Stimulated activated naive B cell treated with anti-CD40 and anti-IgM and Interleukin-4, amounts not matched to agents 10 μg/mL and 1 μg/mL and 100 μg/mL, for 72 hours (primary cell): Measurements from ENCODE around the gene PARP12.

ENCODE experiments used
- ATAC-seq, 2 donors: fragments of 150-1000 bp; cut with Tn5 transposase; replicated peaks; 2 replicates each; pipeline ENCODE4 v1.10.0; 2021; ENCODE audit warnings: moderate library complexity in 1 of 2
- DNase-seq: peaks from one replicate; pipeline ENCODE4 v3.0.0; 2021
- H3K27ac Mint-ChIP-seq: one replicate; pipeline ENCODE4 v1.8.0; 2022; ENCODE audit warnings: mild to moderate bottlenecking, mixed read lengths
- H3K27me3 Mint-ChIP-seq, 2 donors: one replicate each; pipeline ENCODE4 v1.8.0; 2022; ENCODE audit warnings: mixed read lengths in 2 of 2
- H3K36me3 Mint-ChIP-seq, 2 donors: one replicate each; pipeline ENCODE4 v1.8.0; 2022; ENCODE audit warnings: mixed read lengths in 2 of 2, mild to moderate bottlenecking in 1 of 2
- H3K4me1 Mint-ChIP-seq, 2 donors: one replicate each; pipeline ENCODE4 v1.8.0; 2022; ENCODE audit warnings: mixed read lengths in 2 of 2, mild to moderate bottlenecking in 1 of 2
- H3K4me3 Mint-ChIP-seq, 2 donors: one replicate each; pipeline ENCODE4 v1.8.0; 2022; ENCODE audit warnings: mild to moderate bottlenecking in 2 of 2, mixed read lengths in 2 of 2, moderate library complexity in 1 of 2
- H3K9me3 Mint-ChIP-seq, 2 donors: one replicate each; pipeline ENCODE4 v1.8.0; 2022; ENCODE audit warnings: mixed read lengths in 2 of 2, mild to moderate bottlenecking in 1 of 2

PARP12 gene

DNA sequence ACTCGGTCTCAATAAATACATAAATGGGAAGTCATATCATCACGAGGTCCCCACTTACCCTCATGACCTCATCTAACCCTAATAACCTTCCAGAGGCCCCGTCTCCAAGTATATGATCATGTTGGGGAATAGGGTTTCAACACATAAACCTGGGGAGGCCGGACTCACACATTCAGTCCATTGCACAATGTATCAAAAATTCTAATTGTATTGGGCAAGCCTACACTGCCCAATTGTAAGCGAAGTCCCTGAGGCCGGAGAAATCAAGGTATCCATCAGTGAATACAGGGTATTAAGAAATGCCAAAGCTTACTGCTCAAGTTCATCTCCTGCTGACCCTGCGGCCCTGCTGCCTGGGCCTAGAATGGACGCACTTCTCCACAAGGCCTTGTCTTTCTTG, 69.6 kb downstream of the PARP12 start:
- no peak for ATAC-seq
- Mint-ChIP-seq H3K4me3 (no peak overlapping the region), H3K27ac (no peak overlapping the region), H3K36me3 (no peaks in the 10 kb centered on the region), H3K27me3 (peaks cover 0 to 6% of the 10 kb centered on the region in 2 donors), H3K4me1 (peaks cover 9 to 17% of the 10 kb centered on the region in 2 donors), H3K9me3 (no peaks in the 10 kb centered on the region)
- DNase-seq, result no peak

DNA sequence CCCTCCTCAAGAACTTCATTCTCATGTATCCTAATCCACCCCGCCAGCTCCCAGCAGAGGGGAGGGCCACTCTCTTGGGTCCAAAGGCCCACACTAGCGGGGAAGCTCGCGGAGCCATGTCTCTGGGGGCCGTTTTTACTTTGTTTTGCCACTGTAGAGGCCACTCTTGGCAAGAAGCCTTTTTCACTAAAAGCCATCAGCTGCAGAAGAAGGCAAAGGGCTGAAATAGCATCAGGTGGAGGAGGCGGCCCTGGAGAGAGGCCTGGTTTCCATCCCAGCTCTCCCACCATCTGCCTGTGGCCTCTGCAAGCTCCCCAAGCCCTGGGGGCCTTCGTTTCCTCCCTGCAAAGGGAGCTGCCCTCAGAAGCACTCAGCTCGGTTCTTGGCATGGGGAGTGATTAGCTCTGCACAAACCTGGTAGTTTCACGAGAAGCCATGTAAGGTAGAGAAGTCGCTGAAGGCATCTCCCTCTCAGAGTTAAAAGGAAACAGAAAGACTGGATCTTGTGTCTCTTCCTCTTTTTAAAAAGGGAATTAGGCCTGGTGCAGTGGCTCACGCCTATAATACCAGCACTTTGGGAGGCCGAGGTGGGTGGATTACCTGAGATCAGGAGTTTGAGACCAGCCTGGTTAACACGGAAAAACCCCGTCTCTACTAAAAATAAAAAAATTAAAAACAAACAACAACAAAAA, 70.3 kb downstream of the PARP12 start:
- H3K4me1 Mint-ChIP-seq, result peaks cover 9 to 17% of the 10 kb centered on the region in 2 donors
- H3K27ac Mint-ChIP-seq, result no peak overlapping the region
- peaks cover 0 to 6% of the 10 kb centered on the region in 2 donors for H3K27me3 Mint-ChIP-seq
- no peak overlapping the region for H3K4me3 Mint-ChIP-seq
- ATAC-seq, result no peak
- H3K9me3 Mint-ChIP-seq, result no peaks in the 10 kb centered on the region
- H3K36me3 Mint-ChIP-seq, result no peaks in the 10 kb centered on the region
- no peak for DNase-seq

- Mint-ChIP-seq H3K27ac (no peak overlapping the region), H3K9me3 (no peaks in the 10 kb centered on the region), H3K4me1 (peaks cover 9 to 17% of the 10 kb centered on the region in 2 donors), H3K27me3 (peaks cover 0 to 6% of the 10 kb centered on the region in 2 donors), H3K4me3 (no peak overlapping the region), H3K36me3 (no peaks in the 10 kb centered on the region)
- no peak for DNase-seq
- no peak for ATAC-seq
Measured at GRCh38 chr7:139991911-139992310, 70.8 kb downstream of the PARP12 start.

DNA sequence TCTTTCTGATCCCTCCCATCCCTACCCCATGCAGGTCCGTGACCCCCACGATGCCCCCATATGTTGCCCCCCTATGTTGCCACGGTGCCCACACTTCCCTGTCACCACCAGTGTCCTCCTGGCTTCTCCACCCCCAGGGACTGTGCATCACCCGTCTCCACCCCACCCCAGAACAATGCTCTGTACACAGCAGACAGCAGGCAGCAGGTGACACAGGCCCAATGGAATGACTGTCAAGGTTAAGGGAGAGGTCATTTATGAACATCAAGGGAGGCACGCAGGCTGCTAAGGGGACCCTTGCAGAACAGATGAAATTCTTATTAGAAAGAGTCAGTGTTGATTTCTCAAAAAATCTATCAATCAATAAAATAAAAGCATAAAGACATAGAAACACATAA, 71.5 kb downstream of the PARP12 start:
- H3K27ac Mint-ChIP-seq, result no peak overlapping the region
- no peak overlapping the region for H3K4me3 Mint-ChIP-seq
- no peaks in the 10 kb centered on the region for H3K36me3 Mint-ChIP-seq
- ATAC-seq, result no peak
- no peaks in the 10 kb centered on the region for H3K9me3 Mint-ChIP-seq
- DNase-seq, result no peak
- H3K4me1 Mint-ChIP-seq, result peaks cover 9 to 17% of the 10 kb centered on the region in 2 donors
- H3K27me3 Mint-ChIP-seq, result peaks cover 0 to 6% of the 10 kb centered on the region in 2 donors

DNA sequence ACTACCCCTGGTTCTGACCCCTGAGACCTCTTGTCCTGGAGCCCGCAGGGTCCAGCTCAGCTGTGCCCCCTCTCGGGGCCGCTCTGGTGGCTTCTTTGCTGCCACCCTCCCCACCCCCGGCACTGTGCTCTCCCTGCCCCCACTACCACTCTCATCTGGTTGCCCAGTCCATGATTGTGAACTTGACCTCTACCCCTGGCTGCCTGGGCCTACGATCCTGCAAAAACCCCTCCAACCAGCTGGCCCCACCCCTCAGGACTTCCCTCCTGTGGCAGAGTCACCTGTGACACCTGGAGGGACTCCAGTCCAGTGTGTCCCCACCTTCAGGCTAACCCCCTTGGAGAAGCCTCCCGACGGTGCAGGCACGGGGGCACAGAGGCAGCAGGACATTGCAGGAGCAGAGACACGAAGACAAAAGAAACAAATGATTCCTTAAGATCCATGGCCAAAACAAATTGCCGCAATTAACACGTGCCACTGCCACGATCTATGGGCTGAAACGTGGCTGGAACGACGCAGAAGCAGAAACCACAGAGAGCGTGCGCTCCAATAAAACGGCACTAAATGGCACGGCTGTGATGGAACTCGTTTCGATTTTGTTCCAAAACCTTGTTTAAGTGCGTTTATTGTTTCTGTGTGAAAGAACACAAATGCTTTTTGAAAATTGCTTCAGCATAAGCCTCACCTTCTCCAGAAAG, 72.0 kb downstream of the PARP12 start:
- Mint-ChIP-seq H3K4me1 (peaks cover 9 to 17% of the 10 kb centered on the region in 2 donors), H3K27ac (no peak overlapping the region)

GRCh38 chr7:139990142-139990535, 72.6 kb downstream of the PARP12 start:
- H3K27ac Mint-ChIP-seq, result peak overlapping the region; percentile 88
- no peak for ATAC-seq
- no peaks in the 10 kb centered on the region for H3K36me3 Mint-ChIP-seq
- no peaks in the 10 kb centered on the region for H3K27me3 Mint-ChIP-seq
- H3K4me1 Mint-ChIP-seq, result peaks cover 9 to 17% of the 10 kb centered on the region in 2 donors
- no peak overlapping the region for H3K4me3 Mint-ChIP-seq
- no peak for DNase-seq
- no peaks in the 10 kb centered on the region for H3K9me3 Mint-ChIP-seq

More for the DNA sequence above, 72.0 kb downstream of the PARP12 start:
- peaks cover 0 to 2% of the 10 kb centered on the region in 2 donors for H3K27me3 Mint-ChIP-seq
- ATAC-seq (no peak), DNase-seq (no peak)
- H3K9me3 Mint-ChIP-seq, result no peaks in the 10 kb centered on the region
- no peaks in the 10 kb centered on the region for H3K36me3 Mint-ChIP-seq
- no peak overlapping the region for H3K4me3 Mint-ChIP-seq

DNA sequence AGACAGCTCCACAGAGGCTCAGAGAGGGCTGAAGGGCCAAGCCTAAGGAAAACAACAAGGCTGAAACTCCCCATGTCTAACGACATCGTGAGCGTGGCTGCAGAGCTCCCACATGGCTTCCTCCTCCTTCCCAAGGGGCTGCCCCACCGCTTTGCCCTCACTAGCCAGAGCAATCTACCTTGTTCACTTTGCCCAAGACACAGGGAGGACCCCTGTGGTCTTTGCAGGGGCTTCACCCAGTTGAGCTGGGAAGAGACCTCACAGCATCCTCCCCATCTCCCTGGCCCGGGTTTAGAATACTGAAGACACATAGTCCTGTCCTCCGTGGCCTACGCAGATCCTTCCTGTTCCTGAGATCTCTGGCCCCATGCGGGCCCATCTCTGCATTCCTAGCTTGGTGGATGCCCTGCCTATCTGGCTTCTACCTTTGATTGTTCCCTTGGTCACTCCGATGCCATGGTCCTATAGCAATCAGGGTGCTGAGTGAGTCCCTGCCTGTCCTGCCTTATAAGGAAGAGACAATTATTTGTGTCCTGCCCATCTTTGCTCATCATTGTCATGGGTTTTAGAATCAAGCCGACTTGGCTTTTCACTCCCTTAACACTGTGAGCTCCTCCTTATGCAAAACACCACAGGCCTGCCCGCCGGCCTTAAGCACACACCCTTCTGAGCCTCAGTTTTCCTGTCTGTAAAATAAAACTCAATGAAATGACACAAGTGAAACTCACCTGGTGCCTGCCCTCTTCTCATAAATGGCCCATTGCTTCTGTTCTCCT, 73.2 kb downstream of the PARP12 start:
- DNase-seq, result no peak

DNA sequence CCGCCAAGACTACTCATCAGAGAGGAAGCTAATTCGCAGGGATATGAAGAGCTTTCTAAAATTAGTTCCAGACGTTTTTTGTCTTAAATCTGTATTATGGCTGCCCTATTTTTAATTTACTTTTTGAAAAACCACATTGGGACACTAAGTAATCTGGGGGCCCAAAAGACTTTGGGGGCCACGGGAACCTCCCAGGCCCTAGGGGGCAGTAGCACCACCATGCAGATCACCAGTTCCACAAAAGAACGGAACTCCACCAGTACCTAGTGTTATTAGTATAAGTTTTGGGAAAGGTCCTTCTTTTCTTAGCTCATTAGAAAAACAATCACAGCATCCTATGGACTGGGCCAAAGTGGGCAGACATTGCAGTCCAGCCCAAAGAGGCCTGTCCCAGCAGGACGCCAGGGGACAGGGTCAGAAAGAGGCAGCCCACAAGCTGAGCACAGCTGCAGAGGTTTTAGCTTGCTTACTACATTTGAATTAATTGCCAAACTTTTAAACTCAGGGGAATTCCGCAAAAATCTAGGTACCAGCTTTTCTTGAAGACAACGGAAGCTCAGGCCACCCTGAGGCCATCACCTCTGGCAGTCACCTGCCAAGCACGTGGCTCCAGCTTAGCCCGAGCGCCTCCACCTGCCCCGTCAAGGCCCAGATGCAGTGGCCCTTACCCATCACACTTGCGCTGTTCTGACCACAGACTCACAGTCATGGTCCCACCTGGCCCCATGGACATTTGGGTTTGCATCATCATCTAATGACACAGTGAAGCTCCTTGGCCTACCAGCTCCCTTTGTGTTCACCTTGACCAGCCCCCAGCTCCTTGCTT, 74.8 kb downstream of the PARP12 start:
- no peak overlapping the region for H3K4me3 Mint-ChIP-seq
- H3K9me3 Mint-ChIP-seq, result no peaks in the 10 kb centered on the region
- no peak overlapping the region for H3K27ac Mint-ChIP-seq
- no peaks in the 10 kb centered on the region for H3K36me3 Mint-ChIP-seq
- no peaks in the 10 kb centered on the region for H3K27me3 Mint-ChIP-seq
- ATAC-seq (no peak), DNase-seq (no peak)
- peaks cover 9 to 17% of the 10 kb centered on the region in 2 donors for H3K4me1 Mint-ChIP-seq

More for the DNA sequence above, 73.2 kb downstream of the PARP12 start:
- ATAC-seq, result peak in 1 of 2 donors; percentile 10
- Mint-ChIP-seq H3K4me1 (peaks cover 9 to 17% of the 10 kb centered on the region in 2 donors), H3K27me3 (no peaks in the 10 kb centered on the region), H3K9me3 (no peaks in the 10 kb centered on the region), H3K4me3 (no peak overlapping the region), H3K36me3 (no peaks in the 10 kb centered on the region), H3K27ac (peak overlapping the region; percentile 88)

GRCh38 chr7:139985811-139986210, 76.9 kb downstream of the PARP12 start:
- ATAC-seq (no peak), DNase-seq (no peak)
- Mint-ChIP-seq H3K27me3 (no peaks in the 10 kb centered on the region), H3K9me3 (no peaks in the 10 kb centered on the region), H3K4me3 (no peak overlapping the region), H3K36me3 (no peaks in the 10 kb centered on the region), H3K4me1 (peaks cover 9 to 17% of the 10 kb centered on the region in 2 donors), H3K27ac (no peak overlapping the region)

DNA sequence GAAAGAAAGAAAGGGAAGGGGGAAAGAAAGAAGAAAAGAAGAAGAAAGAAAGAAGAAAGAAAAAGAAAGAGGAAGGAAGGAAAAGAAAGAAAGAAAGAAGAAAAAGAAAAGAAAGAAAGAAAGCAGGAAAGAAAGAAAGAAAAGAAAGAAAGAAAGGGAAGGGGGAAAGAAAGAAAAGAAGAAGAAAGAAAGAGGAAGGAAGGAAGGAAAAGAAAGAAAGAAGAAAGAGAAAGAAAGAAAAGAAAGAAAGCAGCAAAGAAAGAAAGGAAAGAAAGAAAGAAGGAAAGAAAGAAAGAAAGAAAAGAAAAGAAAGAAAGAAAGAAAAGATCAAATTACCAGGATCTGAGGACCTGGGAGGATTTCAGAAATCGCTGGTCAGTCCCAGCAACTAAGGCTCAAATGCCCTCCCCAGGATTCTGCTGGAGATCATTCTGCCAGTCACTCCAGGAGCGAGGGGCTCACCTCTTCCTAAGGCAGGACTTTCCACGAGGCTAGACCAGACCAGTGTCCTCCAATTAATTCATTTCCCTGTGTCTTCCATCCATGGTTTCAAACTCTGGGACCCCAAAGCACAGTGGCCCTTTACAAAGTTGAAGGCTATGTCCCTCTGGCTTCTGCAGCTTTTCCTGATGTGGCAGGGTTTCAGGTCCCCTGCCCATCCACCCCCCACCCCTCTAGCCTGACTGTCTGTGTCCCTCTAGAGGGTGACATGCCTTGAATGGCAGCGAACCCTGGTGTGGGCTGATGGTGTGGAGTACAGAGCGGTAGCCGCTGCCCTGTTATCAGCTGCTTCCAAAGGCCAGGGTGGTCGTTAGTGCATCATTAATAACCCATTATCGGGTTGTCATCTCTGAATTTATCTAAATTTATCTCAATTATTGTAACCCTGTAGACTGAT, 77.9 kb downstream of the PARP12 start:
- no peaks in the 10 kb centered on the region for H3K36me3 Mint-ChIP-seq
- no peak overlapping the region for H3K27ac Mint-ChIP-seq
- DNase-seq (no peak), ATAC-seq (no peak)
- H3K4me3 Mint-ChIP-seq, result no peak overlapping the region
- no peaks in the 10 kb centered on the region for H3K9me3 Mint-ChIP-seq
- H3K4me1 Mint-ChIP-seq, result peaks cover 9 to 13% of the 10 kb centered on the region in 2 donors
- H3K27me3 Mint-ChIP-seq, result no peaks in the 10 kb centered on the region

DNA sequence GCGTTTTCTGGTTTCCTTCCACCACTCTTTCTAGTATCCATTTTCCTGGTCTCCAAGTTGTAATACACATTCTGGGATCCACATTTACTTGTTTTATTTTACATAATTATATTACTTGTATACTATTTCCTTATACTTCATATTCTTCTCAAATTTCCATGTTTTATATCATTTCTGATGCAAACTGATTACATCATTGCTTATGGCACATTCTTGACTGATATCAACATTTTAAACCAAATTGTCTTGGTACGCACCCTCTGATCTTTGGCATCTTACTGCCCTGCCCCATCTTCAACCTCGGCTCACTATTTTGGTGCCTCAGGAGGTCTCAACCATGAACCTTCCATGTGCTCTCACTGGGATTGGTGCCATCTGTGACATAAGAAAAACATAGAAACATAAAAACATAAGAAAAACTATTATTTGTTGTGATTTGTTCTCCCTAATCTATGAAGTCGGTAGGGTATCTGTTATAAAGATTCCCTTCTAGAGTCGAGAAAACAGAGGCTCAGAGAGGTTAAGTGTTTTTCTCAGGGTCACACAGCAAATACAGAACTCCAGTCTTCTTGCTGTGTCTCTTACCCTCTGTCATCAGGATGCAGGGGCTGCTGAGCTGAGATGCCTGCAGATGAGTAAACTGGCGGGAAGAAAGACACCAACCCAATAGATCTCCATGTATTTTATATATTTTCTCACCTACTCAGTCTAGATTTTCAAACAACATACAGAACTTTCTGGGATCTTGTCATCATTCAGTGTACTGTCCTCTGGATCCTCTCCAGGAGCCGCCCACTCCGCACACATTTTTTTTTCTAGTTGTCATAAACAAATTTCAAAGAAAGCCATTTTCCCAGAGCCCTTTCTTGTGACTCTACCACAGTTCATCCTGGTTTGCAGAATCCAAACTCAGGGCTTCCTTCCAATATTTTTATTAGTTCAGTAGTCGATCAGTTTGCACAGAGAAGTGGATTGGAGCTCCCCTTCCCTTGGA, 79.5 kb downstream of the PARP12 start:
- peaks cover 3 to 6% of the 10 kb centered on the region in 2 donors for H3K4me1 Mint-ChIP-seq
- no peaks in the 10 kb centered on the region for H3K27me3 Mint-ChIP-seq
- ATAC-seq (no peak), DNase-seq (no peak)
- H3K4me3 Mint-ChIP-seq, result no peak overlapping the region
- H3K36me3 Mint-ChIP-seq, result no peaks in the 10 kb centered on the region
- no peaks in the 10 kb centered on the region for H3K9me3 Mint-ChIP-seq
- no peak overlapping the region for H3K27ac Mint-ChIP-seq

DNA sequence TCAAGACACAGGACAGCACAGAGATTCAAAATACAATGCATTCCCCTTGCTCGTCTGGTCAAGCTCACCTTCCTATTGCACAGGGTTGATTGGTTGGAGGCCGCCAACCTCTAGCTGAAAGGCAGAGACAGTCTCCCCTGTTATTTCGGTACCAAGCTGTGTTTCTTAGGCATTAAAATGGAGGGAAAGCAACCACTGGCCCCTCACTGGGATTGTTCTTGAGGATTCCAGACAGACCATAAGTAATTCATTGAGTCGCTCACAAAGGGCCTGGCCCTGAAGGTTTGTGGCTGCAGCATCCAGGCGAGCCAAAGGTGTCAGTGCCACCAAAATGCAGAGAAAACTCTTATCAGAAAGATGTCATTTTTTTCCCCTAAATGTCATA, 81.2 kb downstream of the PARP12 start:
- Mint-ChIP-seq H3K27me3 (no peaks in the 10 kb centered on the region), H3K4me3 (no peak overlapping the region), H3K9me3 (peaks cover 2 to 3% of the 10 kb centered on the region in 2 donors), H3K36me3 (peaks cover 0 to 6% of the 10 kb centered on the region in 2 donors), H3K4me1 (peaks cover 3 to 12% of the 10 kb centered on the region in 2 donors), H3K27ac (no peak overlapping the region)
- ATAC-seq (no peak), DNase-seq (no peak)
